Panc1 (cell line): Measurements from ENCODE around the gene SERPINA9. TPM values are rescaled to one million over a fixed set of nuclear protein-coding genes. Genes with fewer than 3 reads are reported as not detected.

Experiments used
- ATAC-seq: fragments of 200-7000 bp; cut with Tn5 transposase; 2 replicates; pipeline ENCODE4 v1.9.1; 2020; ENCODE audit warnings: mild to moderate bottlenecking, moderate library complexity
- BruUV-seq: library from RNA; stranded (reverse); fragments of 400-500 nt; replicated peaks from 2 replicates; lab custom pipeline; 2021; lab: Mats Ljungman, UMichigan
- CTCF ChIA-PET: fragments of 300-600 bp; sonication (Branson Sonifier 250); formaldehyde crosslinking; loops from one replicate; lab custom pipeline; 2022; ENCODE audit warnings: antibody characterized with exemption; lab: Charles Lee
- POLR2A ChIA-PET: fragments of 300-600 bp; sonication (Branson Sonifier 250); formaldehyde crosslinking; loops from one replicate; lab custom pipeline; 2022; ENCODE audit warnings: antibody characterized with exemption; lab: Charles Lee
- DNase-seq: peaks from one replicate; pipeline ENCODE4 v3.0.0-alpha.2; 2010; ENCODE audit warnings: low read depth, low spot score
- H3K27ac ChIP-seq: 2 replicates; pipeline ENCODE4 v1.5.1; 2011; ENCODE audit warnings: mild to moderate bottlenecking, low read length, inconsistent platforms
- H3K27me3 ChIP-seq: fragments of 200-500 bp; sonication (Bioruptor generic); 2 replicates; pipeline ENCODE4 v1.6.0; 2014; ENCODE audit warnings: low read length, inconsistent platforms; ENCODE audit not compliant: control insufficient read depth, insufficient read depth
- H3K36me3 ChIP-seq: fragments of 200-500 bp; sonication (Bioruptor generic); 2 replicates; pipeline ENCODE4 v1.5.1; 2014; ENCODE audit warnings: inconsistent platforms, mild to moderate bottlenecking, low read length, moderate library complexity; ENCODE audit not compliant: control insufficient read depth, insufficient read depth
- H3K4me1 ChIP-seq: 2 replicates; pipeline ENCODE4 v1.5.1; 2011; ENCODE audit warnings: inconsistent platforms, mild to moderate bottlenecking, low read length, moderate library complexity; ENCODE audit not compliant: control insufficient read depth, insufficient read depth
- H3K4me3 ChIP-seq, 2 experiments: 2 replicates each; pipeline ENCODE4 v1.5.1; 2011 to 2012; ENCODE audit warnings: low read depth in 2 of 2, low read length in 2 of 2, mild to moderate bottlenecking in 2 of 2, inconsistent platforms in 1 of 2, moderate library complexity in 1 of 2
- H3K9me3 ChIP-seq: fragments of 200-500 bp; sonication (Bioruptor generic); 2 replicates; pipeline ENCODE4 v1.5.1; 2014; ENCODE audit warnings: low read depth, mild to moderate bottlenecking, inconsistent platforms, low read length, moderate library complexity; ENCODE audit not compliant: control insufficient read depth, insufficient read depth
- POLR2AphosphoS5 ChIP-seq: IDR thresholded peaks from 2 replicates; pipeline ENCODE4 v1.6.1; 2012; ENCODE audit warnings: mild to moderate bottlenecking, low read depth, low read length, moderate library complexity
- SIN3A ChIP-seq: IDR thresholded peaks from 2 replicates; pipeline ENCODE4 v1.6.1; 2012; ENCODE audit warnings: low read depth, mild to moderate bottlenecking, low read length, moderate library complexity, borderline replicate concordance; ENCODE audit not compliant: insufficient read depth
- TCF7L2 ChIP-seq: IDR thresholded peaks from 2 replicates; pipeline ENCODE4 v1.6.1; 2011; ENCODE audit warnings: mild to moderate bottlenecking, low read depth, low read length, inconsistent platforms
- in situ Hi-C: cut with HindIII; loops from 2 replicates; pipeline ENCODE4 v1.10.0; 2016; ENCODE audit warnings: low sequenced_read_pairs, low pct_unique_long_range_greater_than_20kb
- intact Hi-C: fragments of 100-400 bp; cut with micrococcal nuclease; formaldehyde crosslinking; loops from one replicate; pipeline ENCODE4 v1.10.0; 2022; ENCODE audit not compliant: unreplicated experiment
- total RNA-seq: library from RNA; stranded (reverse); gene quantifications from one replicate; pipeline ENCODE4 v1.2.1, GENCODE V29; 2021; ENCODE audit not compliant: unreplicated experiment
- TF ChIP-seq, protein P1 (sequence below): fragments of 450-650 bp; IDR thresholded peaks from 2 replicates; pipeline ENCODE4 v1.5.1; 2017; ENCODE audit warnings: mild to moderate bottlenecking
- TF ChIP-seq, protein P2 (sequence below), 2 experiments: IDR thresholded peaks; 2 replicates each; pipeline ENCODE4 v1.6.1; 2011 to 2012; ENCODE audit warnings: low read depth in 2 of 2, control low read depth in 1 of 2, low read length in 1 of 2, mild to moderate bottlenecking in 1 of 2, moderate library complexity in 1 of 2; ENCODE audit not compliant: insufficient read depth in 1 of 2

Gene SERPINA9
- total RNA-seq, 1 experiment from 2014 or later = not detected

DNA sequence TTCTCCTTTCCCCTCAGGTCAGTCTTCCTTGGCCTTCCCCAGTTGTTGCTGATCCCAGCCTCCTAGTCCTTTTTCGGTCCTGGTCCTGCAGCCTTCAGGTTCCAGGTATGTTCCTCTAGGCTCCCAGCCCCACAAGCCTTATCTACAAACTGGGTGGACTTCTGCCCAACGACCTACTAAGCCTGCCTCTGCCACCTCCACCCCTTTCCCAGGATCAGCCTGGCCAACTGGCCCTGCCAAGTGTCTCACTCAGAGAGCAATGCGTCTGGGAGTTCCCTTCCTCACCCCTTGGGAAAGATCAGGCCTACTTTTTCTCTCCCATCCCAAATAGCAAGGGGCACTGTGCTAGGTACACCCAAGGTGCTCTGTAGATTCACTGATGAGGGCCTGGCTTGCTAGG, 33.4 kb upstream of the SERPINA9 start, which contains the start of gene SERPINA12:
Gene SERPINA12, minus strand, starts transcription at position 114 of the 400 bp plus-strand sequence. CDS start 11,072 bp downstream, outside the sequence.
- TF ChIP-seq TCF7L2 (no peak), POLR2AphosphoS5 (no peak), SIN3A (no peak)
- TF ChIP-seq, protein P1, sequence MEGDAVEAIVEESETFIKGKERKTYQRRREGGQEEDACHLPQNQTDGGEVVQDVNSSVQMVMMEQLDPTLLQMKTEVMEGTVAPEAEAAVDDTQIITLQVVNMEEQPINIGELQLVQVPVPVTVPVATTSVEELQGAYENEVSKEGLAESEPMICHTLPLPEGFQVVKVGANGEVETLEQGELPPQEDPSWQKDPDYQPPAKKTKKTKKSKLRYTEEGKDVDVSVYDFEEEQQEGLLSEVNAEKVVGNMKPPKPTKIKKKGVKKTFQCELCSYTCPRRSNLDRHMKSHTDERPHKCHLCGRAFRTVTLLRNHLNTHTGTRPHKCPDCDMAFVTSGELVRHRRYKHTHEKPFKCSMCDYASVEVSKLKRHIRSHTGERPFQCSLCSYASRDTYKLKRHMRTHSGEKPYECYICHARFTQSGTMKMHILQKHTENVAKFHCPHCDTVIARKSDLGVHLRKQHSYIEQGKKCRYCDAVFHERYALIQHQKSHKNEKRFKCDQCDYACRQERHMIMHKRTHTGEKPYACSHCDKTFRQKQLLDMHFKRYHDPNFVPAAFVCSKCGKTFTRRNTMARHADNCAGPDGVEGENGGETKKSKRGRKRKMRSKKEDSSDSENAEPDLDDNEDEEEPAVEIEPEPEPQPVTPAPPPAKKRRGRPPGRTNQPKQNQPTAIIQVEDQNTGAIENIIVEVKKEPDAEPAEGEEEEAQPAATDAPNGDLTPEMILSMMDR = no peak
- TF ChIP-seq, protein P2, sequence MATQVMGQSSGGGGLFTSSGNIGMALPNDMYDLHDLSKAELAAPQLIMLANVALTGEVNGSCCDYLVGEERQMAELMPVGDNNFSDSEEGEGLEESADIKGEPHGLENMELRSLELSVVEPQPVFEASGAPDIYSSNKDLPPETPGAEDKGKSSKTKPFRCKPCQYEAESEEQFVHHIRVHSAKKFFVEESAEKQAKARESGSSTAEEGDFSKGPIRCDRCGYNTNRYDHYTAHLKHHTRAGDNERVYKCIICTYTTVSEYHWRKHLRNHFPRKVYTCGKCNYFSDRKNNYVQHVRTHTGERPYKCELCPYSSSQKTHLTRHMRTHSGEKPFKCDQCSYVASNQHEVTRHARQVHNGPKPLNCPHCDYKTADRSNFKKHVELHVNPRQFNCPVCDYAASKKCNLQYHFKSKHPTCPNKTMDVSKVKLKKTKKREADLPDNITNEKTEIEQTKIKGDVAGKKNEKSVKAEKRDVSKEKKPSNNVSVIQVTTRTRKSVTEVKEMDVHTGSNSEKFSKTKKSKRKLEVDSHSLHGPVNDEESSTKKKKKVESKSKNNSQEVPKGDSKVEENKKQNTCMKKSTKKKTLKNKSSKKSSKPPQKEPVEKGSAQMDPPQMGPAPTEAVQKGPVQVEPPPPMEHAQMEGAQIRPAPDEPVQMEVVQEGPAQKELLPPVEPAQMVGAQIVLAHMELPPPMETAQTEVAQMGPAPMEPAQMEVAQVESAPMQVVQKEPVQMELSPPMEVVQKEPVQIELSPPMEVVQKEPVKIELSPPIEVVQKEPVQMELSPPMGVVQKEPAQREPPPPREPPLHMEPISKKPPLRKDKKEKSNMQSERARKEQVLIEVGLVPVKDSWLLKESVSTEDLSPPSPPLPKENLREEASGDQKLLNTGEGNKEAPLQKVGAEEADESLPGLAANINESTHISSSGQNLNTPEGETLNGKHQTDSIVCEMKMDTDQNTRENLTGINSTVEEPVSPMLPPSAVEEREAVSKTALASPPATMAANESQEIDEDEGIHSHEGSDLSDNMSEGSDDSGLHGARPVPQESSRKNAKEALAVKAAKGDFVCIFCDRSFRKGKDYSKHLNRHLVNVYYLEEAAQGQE (IDR thresholded peaks at IDR 0.05; ENCODE audit: insufficient read depth in 1 of 2, low read depth in 2 of 2, low read length in 1 of 2) = no peak
- no peak for DNase-seq
- no peaks in the 10 kb centered on the region for H3K9me3 ChIP-seq
- H3K36me3 ChIP-seq = no peaks in the 10 kb centered on the region
- in situ Hi-C loops (no loop called here), intact Hi-C loops (no loop called here)
- H3K27me3 ChIP-seq = no peaks in the 10 kb centered on the region
- no peak for ATAC-seq
- H3K4me3 ChIP-seq = no peak within 1 kb of the TSS
- no TSS peak for BruUV-seq
- CTCF ChIA-PET = no interaction called here
- no peaks in the 10 kb centered on the region for H3K4me1 ChIP-seq
- POLR2A ChIA-PET = no interaction called here
- no peak within 1 kb of the TSS for H3K27ac ChIP-seq

DNA sequence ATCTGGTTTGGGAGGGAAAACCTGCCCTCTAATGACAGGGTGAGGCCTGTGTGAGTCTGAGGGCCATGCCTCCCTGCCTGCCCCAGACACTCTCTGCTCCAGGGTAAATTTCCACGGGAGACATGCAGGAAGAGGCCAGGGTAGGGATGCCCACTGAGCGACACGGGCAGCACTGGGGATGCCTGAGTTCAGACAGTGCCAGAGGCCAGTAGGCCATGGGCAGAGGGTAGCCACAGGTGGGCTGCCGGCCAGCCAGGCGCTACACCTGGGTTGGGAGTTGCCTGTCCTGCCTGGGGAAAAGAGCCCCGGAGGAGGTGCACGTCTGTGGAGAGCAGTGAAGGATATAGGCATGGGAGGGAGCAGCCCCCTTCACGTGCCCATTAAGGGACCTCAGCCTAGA, 29.6 kb upstream of the SERPINA9 start:
- TF ChIP-seq SIN3A (no peak), TCF7L2 (no peak), POLR2AphosphoS5 (no peak)
- TF ChIP-seq, protein P1 = no peak
- TF ChIP-seq, protein P2 (IDR thresholded peaks at IDR 0.05; ENCODE audit: insufficient read depth in 1 of 2, low read depth in 2 of 2, low read length in 1 of 2) = no peak
- ATAC-seq (no peak), DNase-seq (no peak)
- intact Hi-C loops = no loop called here
- no peak overlapping the region for H3K27ac ChIP-seq
- POLR2A ChIA-PET = no interaction called here
- no TSS peak for BruUV-seq
- H3K27me3 ChIP-seq = no peaks in the 10 kb centered on the region
- in situ Hi-C loops = no loop called here
- CTCF ChIA-PET = no interaction called here
- no peaks in the 10 kb centered on the region for H3K36me3 ChIP-seq
- H3K4me1 ChIP-seq = no peaks in the 10 kb centered on the region
- no peak overlapping the region for H3K4me3 ChIP-seq
- H3K9me3 ChIP-seq = no peaks in the 10 kb centered on the region
